ENCODE measurements around the gene NTNG1.

DNA sequence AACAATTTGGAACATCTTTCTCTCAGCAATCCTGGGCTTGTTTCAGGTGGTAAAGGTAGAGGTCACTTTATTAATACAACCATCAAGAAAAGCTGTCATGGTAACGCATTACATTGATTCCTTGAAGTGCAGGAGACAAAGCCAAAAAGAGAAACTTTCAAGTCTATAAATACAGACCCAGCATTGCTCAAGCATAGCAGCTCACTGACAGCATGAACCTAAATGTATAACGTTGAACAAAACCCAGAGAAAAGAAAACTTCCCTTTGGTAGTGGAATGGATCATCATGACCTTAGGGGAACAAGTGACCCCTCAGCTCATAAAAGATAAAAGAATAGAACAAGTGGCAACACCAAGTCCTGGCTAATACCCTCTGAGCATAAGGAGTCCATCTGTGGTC is 332.2 kb downstream of the NTNG1 start:
- no peak for TF ChIP-seq RAD21 (IDR thresholded peaks at IDR 0.05; ENCODE audit: insufficient read depth, low read depth, low read length)
- TF ChIP-seq ZNF274 (IDR thresholded peaks at IDR 0.05; ENCODE audit: insufficient read depth, insufficient read length): no peak
- TF ChIP-seq, protein P1, sequence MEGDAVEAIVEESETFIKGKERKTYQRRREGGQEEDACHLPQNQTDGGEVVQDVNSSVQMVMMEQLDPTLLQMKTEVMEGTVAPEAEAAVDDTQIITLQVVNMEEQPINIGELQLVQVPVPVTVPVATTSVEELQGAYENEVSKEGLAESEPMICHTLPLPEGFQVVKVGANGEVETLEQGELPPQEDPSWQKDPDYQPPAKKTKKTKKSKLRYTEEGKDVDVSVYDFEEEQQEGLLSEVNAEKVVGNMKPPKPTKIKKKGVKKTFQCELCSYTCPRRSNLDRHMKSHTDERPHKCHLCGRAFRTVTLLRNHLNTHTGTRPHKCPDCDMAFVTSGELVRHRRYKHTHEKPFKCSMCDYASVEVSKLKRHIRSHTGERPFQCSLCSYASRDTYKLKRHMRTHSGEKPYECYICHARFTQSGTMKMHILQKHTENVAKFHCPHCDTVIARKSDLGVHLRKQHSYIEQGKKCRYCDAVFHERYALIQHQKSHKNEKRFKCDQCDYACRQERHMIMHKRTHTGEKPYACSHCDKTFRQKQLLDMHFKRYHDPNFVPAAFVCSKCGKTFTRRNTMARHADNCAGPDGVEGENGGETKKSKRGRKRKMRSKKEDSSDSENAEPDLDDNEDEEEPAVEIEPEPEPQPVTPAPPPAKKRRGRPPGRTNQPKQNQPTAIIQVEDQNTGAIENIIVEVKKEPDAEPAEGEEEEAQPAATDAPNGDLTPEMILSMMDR (IDR thresholded peaks at IDR 0.05 in 2 of 3, conservative IDR thresholded peaks at IDR 0.05 in 1 of 3; ENCODE audit: control insufficient read depth in 2 of 3, extremely low read depth in 1 of 3, insufficient read depth in 1 of 3, low read depth in 3 of 3, low read length in 3 of 3): no peak
- no peak for TF ChIP-seq SUZ12 (IDR thresholded peaks at IDR 0.05; ENCODE audit: unreplicated experiment)
- no peak for TF ChIP-seq POLR2A (IDR thresholded peaks at IDR 0.05; ENCODE audit: low read depth, low read length)
- no peak for TF ChIP-seq RBBP5 (conservative IDR thresholded peaks at IDR 0.05)
- no peak for TF ChIP-seq RAD51 (IDR thresholded peaks at IDR 0.05)
